ENCODE results near the gene CCDC27.

GRCh38 chr1:3816331-3817137 is 64.3 kb downstream of the CCDC27 start:
- no peak for TF ChIP-seq GATA2 (IDR thresholded peaks at IDR 0.05; ENCODE audit: low read depth, low read length)
- TF ChIP-seq GATA3 (IDR thresholded peaks at IDR 0.05; ENCODE audit: low read depth, low read length), result no peak

Data from SH-SY5Y (cell line).